Prostate gland (tissue), 2 donors: Measurements from ENCODE around the gene GULP1. TPM values are rescaled to one million over a fixed set of nuclear protein-coding genes. Genes with fewer than 3 reads are reported as not detected.

ENCODE experiments used
- DNase-seq: peaks from one replicate; pipeline ENCODE4 v3.0.0-alpha.2; 2019; ENCODE audit warnings: low spot score
- H3K27ac ChIP-seq, 2 donors: fragments of 200-600 bp; sonication (generic); 2 replicates each; pipeline ENCODE4 v1.5.1; 2017 to 2019
- H3K27me3 ChIP-seq: fragments of 200-600 bp; sonication (generic); replicated peaks from 2 replicates; pipeline ENCODE4 v1.5.1; 2019; ENCODE audit not compliant: insufficient read depth
- H3K36me3 ChIP-seq, 2 donors: fragments of 200-600 bp; sonication (generic); 1 replicate in 1 of 2; 2 replicates in 1 of 2; pipeline versions ENCODE4 v1.5.1 to v1.8.1; 2017 to 2019
- H3K4me1 ChIP-seq: fragments of 200-600 bp; sonication (generic); replicated peaks from 2 replicates; pipeline ENCODE4 v1.5.1; 2019
- H3K4me3 ChIP-seq, 2 donors: fragments of 200-600 bp; sonication (generic); 2 replicates each; pipeline ENCODE4 v1.5.1; 2017 to 2019
- H3K9me3 ChIP-seq: fragments of 200-600 bp; sonication (generic); 2 replicates; pipeline ENCODE4 v1.5.1; 2017
- CTCF ChIP-seq, 4 experiments: fragments of 200-600 bp in 2 of 4; fragments of 450-650 bp in 2 of 4; sonication (generic) in 2 of 4; IDR thresholded peaks; 1 replicate in 3 of 4; 2 replicates in 1 of 4; pipeline ENCODE4 v1.5.1; 2016 to 2019; ENCODE audit warnings: antibody characterized with exemption in 4 of 4, mild to moderate bottlenecking in 2 of 4, moderate library complexity in 2 of 4
- POLR2A ChIP-seq: fragments of 450-650 bp; IDR thresholded peaks from one replicate; pipeline ENCODE4 v1.6.1; 2016; ENCODE audit warnings: antibody characterized with exemption, mild to moderate bottlenecking
- POLR2AphosphoS5 ChIP-seq: sonication (generic); formaldehyde crosslinking; IDR thresholded peaks from one replicate; pipeline ENCODE4 v1.6.1; 2017; ENCODE audit warnings: antibody characterized with exemption
- WGBS: methylation state at CpG from one replicate; pipeline ENCODE4 v1.1.5; 2018; 5-methylcytosine and 5-hydroxymethylcytosine counted together
- intact Hi-C: fragments of 100-400 bp; cut with DNase I; formaldehyde crosslinking; loops from one replicate; pipeline ENCODE4 v1.14.2; 2022
- total RNA-seq, 2 donors: library from RNA; depleted of rRNA; stranded (reverse); fragments of >200 nt; gene quantifications; one replicate each; pipeline ENCODE4 v1.1.0, GENCODE V29; 2016

The GULP1 gene
- total RNA-seq, 2 donors from 2014 or later: 29.3 to 45.4 TPM

- H3K36me3 ChIP-seq: no peaks in the 10 kb centered on the region
- H3K27ac ChIP-seq: no peak overlapping the region
- no peak for DNase-seq
- H3K9me3 ChIP-seq: no peaks in the 10 kb centered on the region
- intact Hi-C loops: no loop called here
- no peak overlapping the region for H3K4me3 ChIP-seq
- TF ChIP-seq POLR2AphosphoS5 (no peak), POLR2A (no peak), CTCF (IDR thresholded peaks at IDR 0.05) (no peak)
- 81% methylated on average over 9 of the region's 9 CpGs for whole genome bisulfite sequencing
- H3K27me3 ChIP-seq: no peaks in the 10 kb centered on the region
- H3K4me1 ChIP-seq: no peaks in the 10 kb centered on the region
These were observed 69.0 kb downstream of the GULP1 start for GRCh38 chr2:188360485-188361263.

- Histone ChIP-seq H3K9me3 (no peaks in the 10 kb centered on the region), H3K27ac (no peak overlapping the region), H3K4me1 (no peaks in the 10 kb centered on the region), H3K4me3 (no peak overlapping the region), H3K27me3 (no peaks in the 10 kb centered on the region), H3K36me3 (no peaks in the 10 kb centered on the region)
- TF ChIP-seq CTCF (IDR thresholded peaks at IDR 0.05) (no peak), POLR2A (no peak), POLR2AphosphoS5 (no peak)
- intact Hi-C loops: no loop called here
- WGBS: 52% methylated on average over 4 of the region's 4 CpGs
- DNase-seq: no peak
These were observed 72.5 kb downstream of the GULP1 start for GRCh38 chr2:188364033-188364630.

DNA sequence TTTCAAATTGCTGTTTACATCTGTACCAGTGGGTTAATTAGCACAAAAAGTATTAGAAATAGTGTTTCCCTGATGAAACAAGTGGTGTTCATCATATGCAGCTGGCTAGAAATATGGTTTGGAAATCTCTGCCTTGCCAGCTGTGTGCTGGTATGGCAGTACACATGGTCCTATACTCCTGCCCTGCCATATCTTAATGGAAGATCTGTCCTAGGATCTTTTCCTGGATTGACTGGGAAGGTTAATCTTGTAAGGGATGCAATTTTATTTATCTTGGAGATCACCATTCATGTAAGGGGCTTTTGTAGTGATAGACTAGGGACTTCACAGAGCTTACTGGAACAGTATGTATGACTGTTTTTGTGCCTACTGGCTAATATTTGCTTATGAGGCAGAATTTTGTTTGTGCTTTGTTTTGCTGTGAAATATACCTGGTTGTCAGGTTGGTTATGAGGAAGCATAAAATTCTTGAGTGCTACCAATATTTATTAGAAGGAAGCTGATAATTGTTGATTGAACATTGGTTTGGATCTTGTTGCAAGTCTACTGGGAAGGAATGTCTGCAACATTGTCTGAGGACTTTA, 73.5 kb downstream of the GULP1 start:
- Histone ChIP-seq H3K4me1 (no peaks in the 10 kb centered on the region), H3K36me3 (no peaks in the 10 kb centered on the region), H3K4me3 (no peak overlapping the region), H3K9me3 (no peaks in the 10 kb centered on the region), H3K27me3 (no peaks in the 10 kb centered on the region), H3K27ac (no peak overlapping the region)
- DNase-seq: no peak
- intact Hi-C loops: loop anchor here (5.0 kb wide), 1 partner anchor 73 kb away; the partner anchor contains the start of gene GULP1
- TF ChIP-seq POLR2AphosphoS5 (no peak), CTCF (IDR thresholded peaks at IDR 0.05) (no peak), POLR2A (no peak)

DNA sequence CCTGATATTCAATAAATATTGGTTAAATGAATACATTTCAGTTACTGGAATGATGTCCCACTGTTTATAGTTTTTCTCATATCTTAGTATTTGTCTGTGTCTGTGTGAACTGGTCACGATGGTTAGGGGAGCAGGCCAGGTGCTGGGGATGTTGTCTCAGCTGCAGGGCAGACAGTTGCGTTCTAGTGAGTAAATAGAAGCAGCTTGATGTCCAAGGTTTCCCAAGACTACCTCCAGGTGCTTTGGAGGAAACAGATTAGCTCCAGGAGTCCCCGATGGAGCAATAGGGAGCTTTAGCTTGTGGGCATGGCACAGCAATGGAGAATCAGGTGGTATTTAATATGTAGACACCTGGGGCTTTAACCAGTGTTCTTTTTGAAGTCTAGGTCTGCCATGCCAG, 75.5 kb downstream of the GULP1 start:
- H3K4me3 ChIP-seq: no peak overlapping the region
- H3K27ac ChIP-seq: no peak overlapping the region
- TF ChIP-seq POLR2A: no peak
- TF ChIP-seq POLR2AphosphoS5: no peak
- no peak for TF ChIP-seq CTCF (IDR thresholded peaks at IDR 0.05)
- H3K4me1 ChIP-seq: no peaks in the 10 kb centered on the region
- no peaks in the 10 kb centered on the region for H3K9me3 ChIP-seq
- no peaks in the 10 kb centered on the region for H3K27me3 ChIP-seq
- intact Hi-C loops: loop anchor here (5.0 kb wide), 1 partner anchor 75 kb away; the partner anchor contains the start of gene GULP1
- WGBS: 64% methylated on average over 3 of the region's 3 CpGs
- no peaks in the 10 kb centered on the region for H3K36me3 ChIP-seq
- no peak for DNase-seq
